GM19025 (cell line): ENCODE measurements around the gene WSCD1.

Source experiments
- ATAC-seq: cut with Tn5 transposase; IDR thresholded peaks from one replicate; pipeline ENCODE4 v1.9.1; 2021; ENCODE audit warnings: mild to moderate bottlenecking, low read depth, moderate library complexity; ENCODE audit not compliant: unreplicated experiment

The WSCD1 gene

DNA sequence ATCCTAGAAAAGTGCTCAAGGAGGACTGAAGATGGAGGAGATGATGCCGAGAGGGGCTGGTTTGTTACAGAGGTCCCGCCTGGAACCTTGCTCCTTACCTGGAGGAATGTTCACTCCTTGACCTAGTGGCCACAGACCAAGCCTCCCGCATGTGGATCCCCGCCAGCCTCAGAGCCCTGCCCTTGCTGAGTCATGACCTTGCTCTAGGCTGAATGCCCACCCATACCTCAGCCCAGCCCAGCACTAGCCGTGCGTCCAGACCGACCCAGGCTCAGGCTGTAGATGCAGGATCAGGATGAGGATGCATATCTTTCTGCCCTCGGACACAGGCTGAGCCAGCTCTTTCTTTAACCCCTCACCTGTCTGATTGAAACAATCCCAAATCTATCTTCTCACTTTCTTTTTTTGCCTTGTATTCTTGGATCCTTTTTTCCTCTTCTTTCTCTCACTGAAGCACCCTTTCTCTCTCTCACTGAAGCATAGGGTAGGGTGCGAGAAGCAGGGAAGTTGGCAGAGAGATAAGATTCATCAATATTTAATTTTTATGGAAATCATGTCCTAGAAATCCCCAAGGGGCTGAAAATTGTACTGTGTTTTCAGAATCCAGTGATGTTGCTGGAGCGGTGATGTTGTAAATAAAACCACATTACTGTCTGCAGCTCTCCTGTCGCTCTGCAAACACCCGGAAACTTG is 34.9 kb downstream of the WSCD1 start:
- ATAC-seq = no peak

DNA sequence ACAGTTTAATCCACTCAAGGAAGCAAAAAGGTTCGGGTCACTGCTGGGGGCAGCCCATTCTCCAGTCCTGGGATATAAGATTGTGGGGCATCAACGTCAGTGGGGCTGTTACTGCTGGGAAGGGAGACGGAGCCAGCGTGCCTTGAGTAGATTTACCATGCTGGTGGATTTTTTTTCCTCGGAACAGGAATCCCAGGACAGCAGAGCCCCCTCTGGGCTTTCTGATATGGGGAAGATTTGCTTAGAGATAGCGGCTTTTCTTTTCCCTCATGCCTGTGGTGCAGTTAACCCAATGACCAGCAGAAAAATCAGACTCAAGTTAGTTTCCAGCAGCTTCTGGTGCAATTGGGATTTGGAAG is 35.4 kb downstream of the WSCD1 start:
- no peak for ATAC-seq

DNA sequence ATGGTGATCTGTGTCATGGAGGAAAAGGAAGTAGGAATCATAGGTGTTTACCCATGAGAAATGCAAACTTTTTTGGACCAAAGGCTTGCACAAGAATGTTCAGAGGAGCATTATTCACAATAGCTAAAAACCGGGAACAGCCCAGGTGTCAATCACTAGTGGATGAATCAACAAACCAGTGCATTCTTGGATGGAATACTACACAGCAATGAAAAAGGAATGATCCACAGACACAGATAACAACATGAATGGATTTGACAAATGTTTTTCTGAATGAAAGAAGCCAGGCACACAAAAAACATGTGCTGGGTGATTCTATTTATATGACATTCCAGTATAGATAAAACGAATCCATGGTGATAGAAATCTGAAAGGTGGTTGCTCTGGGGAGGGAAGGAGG is 36.0 kb downstream of the WSCD1 start:
- ATAC-seq = no peak

DNA sequence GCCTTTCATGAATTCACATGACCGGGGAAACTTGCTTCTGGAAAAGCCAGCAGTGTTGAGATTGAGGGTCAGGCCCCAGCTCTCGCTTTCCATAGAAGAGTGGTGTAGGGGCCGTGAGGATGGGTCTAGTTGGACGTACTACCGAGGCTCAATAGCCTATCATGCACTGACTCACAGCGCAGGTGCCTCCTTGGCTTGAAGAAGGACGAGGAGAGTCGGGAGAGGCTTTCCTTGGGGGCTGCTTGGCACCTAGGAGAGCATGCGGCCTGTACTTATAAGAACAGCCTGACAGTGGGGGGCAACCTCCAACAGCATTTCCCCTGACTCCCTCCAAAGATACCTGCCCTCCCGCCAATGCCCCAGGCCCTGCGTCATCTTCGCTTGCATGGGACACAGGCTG is 37.6 kb downstream of the WSCD1 start:
- no peak for ATAC-seq

DNA sequence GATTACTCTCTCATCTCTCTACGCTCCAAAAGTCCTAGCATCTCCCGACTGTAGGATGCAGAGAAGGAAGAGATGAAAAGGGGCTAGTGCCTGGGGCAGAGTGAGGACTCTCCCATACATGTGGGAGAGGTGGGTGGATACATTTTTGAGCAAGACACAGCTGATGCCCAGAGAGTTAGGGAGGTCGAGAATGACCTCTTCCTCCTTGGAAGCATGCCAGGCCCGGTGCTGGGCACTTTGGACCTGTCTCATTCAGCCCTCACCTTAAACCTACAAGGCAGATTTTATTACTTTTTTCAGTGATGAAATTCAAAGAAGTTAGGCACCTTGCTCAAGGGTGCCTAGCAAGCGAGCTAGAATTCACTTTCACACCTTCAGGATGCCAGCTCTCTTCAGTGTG is 38.2 kb downstream of the WSCD1 start:
- no peak for ATAC-seq

DNA sequence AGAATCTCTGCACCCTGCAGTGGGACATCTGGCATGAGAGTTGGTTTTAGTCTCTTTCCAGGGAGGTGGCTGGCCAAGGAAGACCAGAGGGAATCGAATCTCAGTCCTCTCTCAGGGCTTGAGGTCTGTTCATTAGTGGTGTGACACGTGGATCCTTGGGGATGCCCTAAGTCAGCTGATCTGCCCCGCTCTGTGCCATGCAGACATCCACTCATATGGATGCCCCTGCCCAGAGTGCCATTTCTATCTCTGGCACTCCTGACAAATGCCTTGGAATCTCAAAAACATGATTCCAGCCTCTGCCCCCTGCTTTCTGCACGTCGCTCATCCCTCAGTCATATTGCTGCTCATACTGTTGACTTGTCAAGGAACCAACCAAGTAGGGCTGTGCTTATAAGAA is 38.8 kb downstream of the WSCD1 start:
- ATAC-seq = no peak

DNA sequence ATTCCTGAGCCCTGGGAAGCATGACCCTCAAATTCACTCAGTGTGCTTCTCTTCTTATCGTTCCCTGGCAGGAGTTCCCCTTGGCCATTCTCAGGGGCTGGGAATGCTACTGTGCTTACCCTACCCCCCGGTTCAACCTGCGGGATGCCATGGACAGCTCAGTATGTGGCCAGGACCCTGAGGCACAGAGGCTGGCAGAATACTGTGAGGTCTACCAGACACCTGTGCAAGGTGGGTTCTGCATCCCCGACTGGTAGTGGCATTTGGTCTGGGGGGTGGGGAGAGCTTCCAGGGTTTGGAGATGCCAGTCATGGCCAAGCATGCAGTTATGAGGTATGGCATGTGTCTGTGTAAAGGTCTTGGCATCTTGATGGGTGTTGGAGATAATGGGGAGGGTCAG is 39.4 kb downstream of the WSCD1 start:
- no peak for ATAC-seq

DNA sequence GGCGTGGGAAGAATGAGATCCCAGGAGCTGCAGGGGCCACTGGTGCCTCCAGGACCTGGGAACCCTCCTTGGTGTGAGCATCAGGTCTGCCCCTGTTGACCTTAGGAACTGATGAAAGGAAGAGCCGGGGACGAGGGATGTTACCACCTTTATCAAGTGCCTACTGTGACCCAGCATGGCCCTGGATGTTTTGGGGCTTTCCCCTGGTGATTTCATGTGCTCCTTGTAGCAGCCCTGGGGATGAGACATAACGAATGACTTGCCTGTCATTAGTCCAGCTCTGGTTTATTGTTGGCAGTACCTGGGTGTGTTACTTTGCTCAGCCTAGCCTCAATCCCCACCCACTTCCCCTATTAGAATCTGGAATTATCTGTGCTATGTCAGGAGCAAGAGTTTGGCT is 39.9 kb downstream of the WSCD1 start:
- no peak for ATAC-seq

DNA sequence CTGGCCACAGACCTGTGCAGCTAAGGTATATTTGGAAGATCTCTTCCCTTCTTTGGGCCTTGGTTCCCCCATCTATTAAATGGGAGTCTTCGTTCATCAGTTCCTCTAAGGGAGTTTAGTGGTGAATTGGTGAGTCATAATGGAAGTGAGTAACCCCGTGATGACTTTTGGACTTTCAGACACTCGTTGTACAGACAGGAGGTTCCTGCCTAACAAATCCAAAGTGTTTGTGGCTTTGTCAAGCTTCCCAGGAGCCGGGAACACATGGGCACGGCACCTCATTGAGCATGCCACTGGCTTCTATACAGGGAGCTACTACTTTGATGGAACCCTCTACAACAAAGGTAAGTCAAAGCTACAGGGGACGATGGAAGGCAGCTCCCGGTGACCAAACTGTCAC is 40.4 kb downstream of the WSCD1 start:
- no peak for ATAC-seq

DNA sequence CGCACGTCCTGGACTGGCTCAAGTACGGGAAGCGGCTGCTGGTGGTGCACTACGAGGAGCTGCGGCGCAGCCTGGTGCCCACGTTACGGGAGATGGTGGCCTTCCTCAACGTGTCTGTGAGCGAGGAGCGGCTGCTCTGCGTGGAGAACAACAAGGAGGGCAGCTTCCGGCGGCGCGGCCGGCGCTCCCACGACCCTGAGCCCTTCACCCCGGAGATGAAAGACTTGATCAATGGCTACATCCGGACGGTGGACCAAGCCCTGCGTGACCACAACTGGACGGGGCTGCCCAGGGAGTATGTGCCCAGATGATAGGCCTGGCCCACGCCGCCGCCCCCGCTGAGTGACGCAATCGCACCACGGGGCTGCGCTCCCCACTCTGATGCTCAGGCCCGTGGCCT is 50.2 kb downstream of the WSCD1 start:
- ATAC-seq = no peak

DNA sequence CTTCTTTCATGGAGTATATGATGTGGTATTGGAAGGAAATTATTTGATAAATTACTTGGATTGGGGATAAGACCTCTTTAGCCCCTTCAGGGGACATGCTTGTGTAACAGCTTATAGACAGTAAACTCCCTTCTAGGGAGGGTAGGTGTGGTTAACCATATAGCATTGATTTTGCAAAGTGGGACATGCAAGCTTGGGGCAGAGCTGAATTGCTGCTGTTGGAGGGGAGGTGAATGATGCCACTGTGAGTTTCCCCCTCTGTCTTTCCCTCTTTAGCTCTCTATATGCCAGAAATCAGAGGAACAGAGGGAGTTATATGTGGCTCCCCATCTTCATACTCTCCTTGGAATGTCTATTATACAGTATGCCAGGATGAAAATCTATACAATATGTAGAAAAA is 54.7 kb downstream of the WSCD1 start:
- no peak for ATAC-seq

DNA sequence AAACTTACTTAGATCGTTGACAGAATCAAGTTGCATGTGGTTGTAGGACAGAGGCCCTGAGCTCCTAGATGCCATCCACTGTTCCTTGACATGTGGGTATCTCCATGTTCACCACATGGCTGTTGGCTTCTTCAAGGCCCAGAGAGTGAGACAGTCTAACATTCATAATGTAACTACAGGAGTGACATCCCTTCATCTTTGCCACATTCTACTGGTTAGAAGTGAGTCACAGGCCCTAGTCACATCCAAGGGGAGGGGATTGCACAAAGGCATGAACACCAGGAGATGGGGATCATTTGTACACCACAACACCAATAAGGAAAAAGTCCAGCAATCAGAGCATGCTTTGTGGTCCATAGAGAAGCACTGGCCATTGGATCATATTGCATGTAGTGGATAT is 56.6 kb downstream of the WSCD1 start:
- ATAC-seq = no peak

DNA sequence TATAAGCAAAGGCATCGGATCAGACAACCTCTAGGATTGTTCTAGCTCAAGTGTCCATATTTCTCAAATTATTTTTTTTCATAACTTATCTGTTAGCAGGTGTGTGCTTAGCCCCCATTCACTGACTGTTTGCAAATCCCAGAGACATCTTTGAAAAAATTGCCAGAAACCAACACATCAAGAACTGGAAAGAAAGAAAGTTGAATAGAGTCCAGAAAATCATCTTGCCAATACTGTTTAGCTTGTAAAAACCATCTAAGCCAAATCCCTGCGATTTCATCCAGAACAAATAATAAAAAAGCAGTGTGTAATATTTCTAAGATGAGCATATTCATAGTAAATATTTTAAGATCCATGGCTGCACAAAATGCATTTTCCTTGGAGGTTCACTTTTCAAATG is 64.5 kb downstream of the WSCD1 start:
- ATAC-seq = no peak

DNA sequence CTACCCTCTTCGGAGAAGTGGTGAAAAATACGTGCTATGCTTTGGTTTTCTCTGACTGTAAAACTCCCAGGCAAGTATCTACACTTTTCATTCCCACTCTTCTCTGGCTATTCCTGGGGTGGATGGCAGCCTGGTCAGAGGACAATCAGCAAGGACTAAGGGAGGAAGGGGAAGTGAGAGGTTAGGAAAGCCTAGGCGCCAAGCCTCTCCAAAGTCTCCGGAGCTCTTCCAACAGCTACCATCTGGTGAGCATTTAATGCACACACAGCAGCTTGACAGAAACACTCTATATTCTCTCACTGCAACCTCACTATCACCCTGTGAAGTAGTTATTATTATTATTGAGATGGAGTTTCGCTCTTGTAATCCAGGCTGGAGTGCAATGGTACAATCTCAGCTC is 65.1 kb downstream of the WSCD1 start:
- no peak for ATAC-seq

DNA sequence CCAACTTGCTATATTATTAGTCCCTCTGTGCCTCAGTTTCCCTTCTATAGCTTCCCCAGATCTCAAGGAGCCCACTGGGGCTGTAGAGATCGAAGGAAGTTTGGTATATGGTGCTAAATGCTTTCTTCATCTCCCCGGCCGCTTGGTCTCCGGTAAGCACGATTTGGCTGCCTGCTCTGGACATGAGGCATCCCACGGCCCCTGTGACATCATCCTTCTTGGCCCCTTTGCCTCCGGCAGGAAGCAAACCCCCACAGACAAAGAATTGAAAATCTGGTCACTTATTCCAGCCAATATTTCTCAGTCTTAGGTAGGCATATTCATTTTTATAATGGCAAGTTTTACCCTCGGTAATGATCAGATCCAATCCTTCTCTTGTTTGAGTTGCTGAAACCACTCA is 65.8 kb downstream of the WSCD1 start:
- no peak for ATAC-seq

DNA sequence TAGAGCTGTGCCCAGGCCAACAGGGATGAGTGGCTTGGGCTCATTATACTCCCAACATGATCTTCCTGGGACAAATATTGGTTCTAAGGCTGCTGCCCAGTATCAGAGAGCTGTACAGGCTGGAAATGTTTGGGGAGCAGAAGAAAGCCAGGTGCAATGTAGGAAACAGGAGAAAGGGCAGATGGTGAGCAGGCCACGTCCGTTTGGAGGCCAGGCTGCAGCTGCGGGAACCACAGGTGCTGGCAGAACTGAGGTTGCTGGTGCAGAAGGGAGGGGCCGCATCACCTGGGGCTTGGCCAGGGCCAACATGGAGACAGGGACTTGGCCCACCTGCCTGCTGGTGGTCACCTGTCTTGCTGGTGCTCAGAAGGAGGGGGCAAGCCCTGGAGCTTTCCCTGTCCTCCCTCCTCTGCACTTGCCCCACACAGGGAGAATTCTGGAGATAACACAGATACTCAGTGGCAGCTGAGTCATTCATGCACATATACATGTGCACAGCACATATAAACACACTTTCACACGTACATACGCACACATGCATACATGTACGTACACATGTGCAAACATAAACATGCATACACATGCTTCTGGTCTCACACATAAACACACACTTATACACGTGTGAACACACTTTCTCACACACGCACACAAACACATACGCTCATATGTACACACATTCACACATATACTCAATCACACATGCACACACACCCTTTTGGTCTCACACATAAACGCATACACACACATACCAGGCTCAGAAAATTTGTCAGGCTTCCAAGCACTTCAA is 67.7 kb downstream of the WSCD1 start:
- no peak for ATAC-seq

DNA sequence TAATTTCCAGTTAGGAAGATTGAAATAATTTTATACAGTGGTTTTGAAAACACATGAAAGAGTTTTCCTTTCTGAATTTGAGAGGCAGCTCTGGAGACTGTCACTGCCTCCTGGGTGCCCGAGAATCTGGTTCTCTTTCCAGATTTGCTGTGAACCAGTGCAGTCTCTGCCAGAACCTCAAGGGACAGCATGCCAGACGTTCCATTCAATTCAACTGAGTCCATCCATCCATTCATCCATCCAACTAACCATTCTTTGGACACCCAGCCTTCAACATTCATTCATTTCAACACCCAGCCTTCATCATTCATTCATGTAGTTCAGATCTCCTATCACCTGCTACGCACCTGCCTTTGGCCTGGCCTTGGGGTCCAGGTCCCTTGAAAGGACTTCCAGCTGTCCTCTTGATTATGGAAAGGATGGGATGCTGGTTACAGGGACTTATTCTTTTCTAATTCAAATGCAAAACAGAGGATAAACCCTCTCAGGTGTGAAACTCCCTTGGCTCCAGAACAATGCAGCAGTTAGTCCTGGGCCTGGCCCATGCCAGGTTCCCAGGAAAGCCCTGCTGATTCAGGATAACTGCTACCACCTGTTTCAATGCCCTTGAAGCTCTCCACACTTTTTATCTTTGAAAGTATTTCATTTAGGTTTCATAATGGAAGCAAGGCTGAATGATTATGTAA is 68.7 kb downstream of the WSCD1 start:
- ATAC-seq = no peak

DNA sequence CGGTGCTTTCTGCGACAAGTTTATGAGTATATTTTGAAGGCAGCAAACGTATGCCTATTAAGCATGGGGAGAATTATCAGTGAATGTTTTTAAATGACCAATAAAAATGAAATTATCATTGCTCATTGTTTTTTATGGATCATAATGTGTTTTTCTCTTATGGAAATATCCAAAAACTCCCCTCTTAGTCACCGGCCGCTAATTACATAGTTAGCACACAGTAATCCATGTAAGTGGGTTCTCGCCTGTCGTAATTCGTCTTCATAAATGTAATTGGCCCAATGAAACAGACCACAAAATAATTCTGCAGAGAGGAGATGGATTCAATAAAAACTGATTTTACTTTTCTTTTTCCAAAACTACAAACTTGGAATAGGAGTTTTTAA is 69.3 kb downstream of the WSCD1 start:
- ATAC-seq = no peak

DNA sequence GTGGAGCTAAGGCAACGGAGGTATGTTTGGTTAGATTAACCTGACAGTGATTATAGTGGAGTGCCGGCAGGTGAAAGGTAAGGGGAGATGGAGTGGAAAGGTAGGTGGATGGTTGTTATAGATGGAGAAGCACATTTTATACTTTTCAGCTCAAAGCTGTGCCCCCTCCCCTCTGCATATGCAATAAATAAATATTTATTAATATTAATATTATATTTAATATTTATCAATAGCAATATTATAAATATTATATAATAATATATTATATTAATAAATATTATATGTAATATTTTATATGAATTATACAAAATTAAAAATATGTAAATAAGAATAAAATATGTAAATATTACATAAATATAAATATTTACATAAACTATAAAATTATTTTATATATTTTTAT is 70.0 kb downstream of the WSCD1 start:
- ATAC-seq = no peak

DNA sequence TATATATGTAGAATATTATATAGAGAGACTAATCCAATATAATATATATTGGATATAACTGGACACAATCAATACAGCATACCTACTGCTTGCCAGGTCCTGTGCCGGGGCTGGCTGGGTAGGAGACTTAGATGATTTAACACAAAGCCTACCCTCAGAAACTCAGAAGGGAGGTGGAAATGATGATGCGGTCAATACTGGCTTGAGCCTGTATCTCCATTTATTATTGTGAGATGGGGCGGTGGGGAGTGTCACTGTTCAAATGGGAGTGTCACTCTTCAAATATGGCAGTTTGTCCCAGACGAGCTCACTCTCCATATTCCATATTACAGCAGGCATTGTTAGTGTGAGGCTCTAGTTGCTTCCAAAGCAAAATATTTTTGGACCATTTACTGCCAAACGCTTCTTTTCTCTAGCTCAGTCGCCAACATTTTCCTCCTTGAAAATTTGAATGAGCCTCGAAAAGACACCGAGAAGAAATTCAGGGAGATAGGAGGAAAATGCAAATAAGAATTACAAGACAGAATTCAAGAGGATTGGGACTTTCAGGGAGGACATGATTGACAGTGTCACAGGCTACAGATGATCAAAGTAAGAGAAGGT is 70.7 kb downstream of the WSCD1 start:
- ATAC-seq = no peak

DNA sequence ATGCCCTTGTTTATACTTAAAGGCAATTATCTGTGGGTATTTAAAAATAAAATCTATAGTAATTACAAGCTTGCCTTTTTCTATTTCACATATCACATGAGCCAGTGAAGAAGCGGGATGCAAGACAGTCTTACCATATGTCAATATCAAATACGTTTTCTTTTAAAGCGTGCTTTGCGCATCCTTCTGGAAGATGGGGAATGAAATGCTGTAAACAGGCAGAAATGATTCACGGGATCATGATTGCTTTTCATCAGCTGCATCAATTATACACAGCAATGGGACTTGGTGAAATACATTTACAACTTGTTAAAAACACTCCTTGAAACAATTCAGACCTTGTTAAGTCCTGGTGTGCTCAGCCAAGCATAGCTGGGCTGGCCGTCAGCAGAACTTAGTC is 72.5 kb downstream of the WSCD1 start:
- no peak for ATAC-seq

DNA sequence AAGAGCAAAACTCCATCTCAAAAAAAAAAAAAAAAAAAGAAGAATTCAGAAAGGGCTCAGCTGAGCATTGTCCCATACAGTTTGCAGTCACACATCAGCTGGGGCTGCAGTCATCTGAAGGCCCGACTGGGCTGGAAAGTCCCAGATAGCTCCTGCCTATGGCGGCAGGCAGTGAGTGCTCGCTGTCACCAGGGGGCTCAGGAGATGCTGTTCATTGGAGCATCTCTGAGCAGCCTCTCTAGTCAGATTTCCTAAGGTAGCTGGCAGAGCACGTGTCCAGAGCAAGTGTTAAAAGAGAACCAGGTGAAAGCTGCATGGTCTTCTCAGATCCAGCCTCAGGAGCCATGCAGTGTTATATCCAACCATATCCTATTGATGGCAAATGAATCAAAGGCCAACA is 75.8 kb downstream of the WSCD1 start:
- ATAC-seq = no peak
